IMR-90 (cell line): ENCODE results near the gene RPTOR. TPM values are rescaled to one million over a fixed set of nuclear protein-coding genes. Genes with fewer than 3 reads are reported as not detected.

Source experiments
- ATAC-seq: fragments of 200-7000 bp; cut with Tn5 transposase; 2 replicates; pipeline ENCODE4 v1.9.1; 2020; ENCODE audit warnings: low read depth, mild to moderate bottlenecking, moderate library complexity
- BruUV-seq: library from RNA; stranded (reverse); fragments of 400-500 nt; replicated peaks from 2 replicates; lab custom pipeline; 2021; lab: Mats Ljungman, UMichigan
- CTCF ChIA-PET: fragments of 300-600 bp; formaldehyde crosslinking; extraction: SDS; loops from one replicate; lab custom pipeline; 2021; ENCODE audit warnings: antibody characterized with exemption; lab: Yijun Ruan, JAX
- POLR2A ChIA-PET: fragments of 300-600 bp; sonication (Branson Sonifier 250); formaldehyde crosslinking; loops from one replicate; lab custom pipeline; 2022; ENCODE audit warnings: antibody characterized with exemption; ENCODE audit not compliant: unreplicated experiment; lab: Charles Lee
- DNase-seq: peaks from one replicate; pipeline ENCODE4 v3.0.0; 2013
- H2AFZ ChIP-seq: replicated peaks from 2 replicates; pipeline ENCODE3; 2013; ENCODE audit warnings: low read length, mild to moderate bottlenecking; ENCODE audit not compliant: poor library complexity
- H2AK5ac ChIP-seq: 2 replicates; pipeline ENCODE4 v1.6.1; 2013; ENCODE audit warnings: low read depth, low read length, inconsistent platforms
- H2AK9ac ChIP-seq: replicated peaks from 2 replicates; pipeline ENCODE3; 2013; ENCODE audit warnings: mild to moderate bottlenecking, low read depth, low read length, moderate library complexity; ENCODE audit not compliant: poor library complexity
- H2BK120ac ChIP-seq: 2 replicates; pipeline ENCODE4 v1.6.1; 2013; ENCODE audit warnings: low read depth, low read length, inconsistent platforms
- H2BK15ac ChIP-seq: 3 replicates; pipeline ENCODE4 v1.6.1; 2013; ENCODE audit warnings: low read depth, low read length, inconsistent platforms
- H2BK20ac ChIP-seq: 2 replicates; pipeline ENCODE4 v1.6.1; 2013; ENCODE audit warnings: low read depth, mild to moderate bottlenecking, inconsistent platforms, low read length, moderate library complexity
- H2BK5ac ChIP-seq: 2 replicates; pipeline ENCODE4 v1.6.1; 2013; ENCODE audit warnings: mild to moderate bottlenecking, low read depth, low read length, inconsistent platforms; ENCODE audit not compliant: poor library complexity, severe bottlenecking
- H3K14ac ChIP-seq: replicated peaks from 2 replicates; pipeline ENCODE4 v1.6.1; 2013; ENCODE audit warnings: low read depth, low read length, inconsistent platforms
- H3K18ac ChIP-seq: 2 replicates; pipeline ENCODE4 v1.6.1; 2013; ENCODE audit warnings: low read depth, low read length, control low read depth
- H3K23ac ChIP-seq: 2 replicates; pipeline ENCODE4 v1.6.1; 2013; ENCODE audit warnings: low read depth, low read length, inconsistent platforms
- H3K27ac ChIP-seq: 2 replicates; pipeline ENCODE4 v1.5.1; 2013; ENCODE audit warnings: mild to moderate bottlenecking, control low read depth, low read length; ENCODE audit not compliant: insufficient read depth
- H3K27me3 ChIP-seq: 2 replicates; pipeline ENCODE4 v1.6.1; 2013; ENCODE audit warnings: low read length; ENCODE audit not compliant: control insufficient read depth, insufficient read depth
- H3K36me3 ChIP-seq: 2 replicates; pipeline ENCODE4 v1.6.1; 2013; ENCODE audit warnings: low read length, mixed read lengths; ENCODE audit not compliant: control insufficient read depth, insufficient read depth
- H3K4ac ChIP-seq: 2 replicates; pipeline ENCODE4 v1.6.1; 2013; ENCODE audit warnings: low read depth, low read length, inconsistent platforms
- H3K4me1 ChIP-seq: 2 replicates; pipeline ENCODE4 v1.6.1; 2013; ENCODE audit warnings: low read length, mixed read lengths; ENCODE audit not compliant: control insufficient read depth, insufficient read depth
- H3K4me2 ChIP-seq: 2 replicates; pipeline ENCODE4 v1.6.1; 2013; ENCODE audit warnings: low read depth, mild to moderate bottlenecking, control low read depth, low read length, moderate library complexity
- H3K4me3 ChIP-seq: 2 replicates; pipeline ENCODE4 v1.5.1; 2013; ENCODE audit warnings: low read depth, mild to moderate bottlenecking, control low read depth, low read length, moderate library complexity; ENCODE audit not compliant: insufficient read depth
- H3K56ac ChIP-seq: 2 replicates; pipeline ENCODE4 v1.6.1; 2013; ENCODE audit warnings: low read length, inconsistent platforms; ENCODE audit not compliant: insufficient read depth; ENCODE audit errors: extremely low read depth
- H3K79me1 ChIP-seq, 2 experiments: 2 replicates each; pipeline ENCODE4 v1.6.1; 2013; ENCODE audit warnings: low read length in 2 of 2, inconsistent platforms in 1 of 2, low read depth in 1 of 2
- H3K9ac ChIP-seq: 2 replicates; pipeline ENCODE4 v1.6.1; 2013; ENCODE audit warnings: low read depth, low read length, control low read depth
- H3K9me1 ChIP-seq: 2 replicates; pipeline ENCODE4 v1.6.1; 2013; ENCODE audit warnings: low read length, inconsistent platforms; ENCODE audit not compliant: insufficient read depth
- H3K9me3 ChIP-seq: 2 replicates; pipeline ENCODE4 v1.6.1; 2013; ENCODE audit warnings: low read length; ENCODE audit not compliant: control insufficient read depth, insufficient read depth
- H4K20me1 ChIP-seq: 2 replicates; pipeline ENCODE4 v1.6.1; 2013; ENCODE audit warnings: low read length, inconsistent platforms; ENCODE audit not compliant: insufficient read depth
- H4K5ac ChIP-seq: 2 replicates; pipeline ENCODE4 v1.6.1; 2013; ENCODE audit warnings: mild to moderate bottlenecking, low read depth, low read length, control low read depth
- H4K8ac ChIP-seq, 2 experiments: 2 replicates each; pipeline ENCODE4 v1.6.1; 2013; ENCODE audit warnings: low read depth in 2 of 2, low read length in 2 of 2, control low read depth in 1 of 2, inconsistent platforms in 1 of 2
- H4K91ac ChIP-seq: 2 replicates; pipeline ENCODE4 v1.6.1; 2013; ENCODE audit warnings: low read depth, low read length, inconsistent platforms; ENCODE audit not compliant: insufficient read depth
- BHLHE40 ChIP-seq: fragments of 150-350 bp; IDR thresholded peaks from 2 replicates; pipeline ENCODE4 v1.6.1; 2016; ENCODE audit warnings: mild to moderate bottlenecking, low read depth, low read length
- CEBPB ChIP-seq: IDR thresholded peaks from 2 replicates; pipeline ENCODE4 v1.6.1; 2012; ENCODE audit warnings: low read depth, low read length, improper control_type of control experiment
- MXI1 ChIP-seq: IDR thresholded peaks from 2 replicates; pipeline ENCODE4 v1.6.1; 2012; ENCODE audit warnings: low read depth, mild to moderate bottlenecking, low read length, moderate library complexity, borderline replicate concordance
- POLR2A ChIP-seq: IDR thresholded peaks from 2 replicates; pipeline ENCODE4 v1.6.1; 2012; ENCODE audit warnings: mild to moderate bottlenecking, low read depth, low read length
- RAD21 ChIP-seq: IDR thresholded peaks from 2 replicates; pipeline ENCODE4 v1.6.1; 2012; ENCODE audit warnings: low read length, improper control_type of control experiment
- RFX5 ChIP-seq: IDR thresholded peaks from 2 replicates; pipeline ENCODE4 v1.8.0; 2012; ENCODE audit warnings: low read depth, mild to moderate bottlenecking, low read length, moderate library complexity
- SMC3 ChIP-seq: fragments of 150-350 bp; IDR thresholded peaks from 2 replicates; pipeline ENCODE4 v1.6.1; 2016; ENCODE audit warnings: low read depth, mild to moderate bottlenecking, antibody characterized with exemption, low read length, moderate library complexity
- WGBS, 2 experiments: methylation state at CpG; one replicate each; pipeline versions ENCODE4 v1.1.5 to v1.1.7; 2013; ENCODE audit warnings: missing lambda C conversion rate in 2 of 2; ENCODE audit not compliant: insufficient read length in 1 of 2; ENCODE audit errors: extremely low coverage in 2 of 2; 5-methylcytosine and 5-hydroxymethylcytosine counted together
- dilution Hi-C: fragments of 300-500 bp; cut with HindIII; formaldehyde crosslinking; loops from one replicate; pipeline ENCODE4 v1.14.3; 2018; ENCODE audit warnings: low sequenced_read_pairs; ENCODE audit not compliant: unreplicated experiment
- in situ Hi-C: fragments of 300-500 bp; cut with MboI; formaldehyde crosslinking; loops from 3 replicates; pipeline ENCODE4 v1.14.3; 2019; ENCODE audit warnings: low sequenced_read_pairs, inconsistent platforms, mixed read lengths
- intact Hi-C: fragments of 100-400 bp; cut with micrococcal nuclease; formaldehyde crosslinking; loops from 2 replicates; pipeline ENCODE4 v1.10.0; 2022
- polyA plus RNA-seq, 3 experiments: library from polyadenylated mRNA; depleted of rRNA; stranded (reverse); fragments of >200 nt; gene quantifications; 2 replicates each; pipeline ENCODE4 v1.2.3, GENCODE V29; 2012; ENCODE audit warnings: low replicate concordance in 1 of 3
- total RNA-seq: library from RNA; depleted of rRNA; stranded (reverse); fragments of >200 nt; gene quantifications from 2 replicates; pipeline ENCODE4 v1.2.3, GENCODE V29; 2012
- TF ChIP-seq, protein P1 (sequence below): fragments of 150-350 bp; IDR thresholded peaks from 2 replicates; pipeline ENCODE4 v1.6.1; 2017; ENCODE audit warnings: mild to moderate bottlenecking, antibody characterized with exemption, low read length, low read depth
- TF ChIP-seq, protein P2 (sequence below): fragments of 150-350 bp; IDR thresholded peaks from 2 replicates; pipeline ENCODE4 v1.6.1; 2016; ENCODE audit warnings: low read depth, mild to moderate bottlenecking, low read length, moderate library complexity, borderline replicate concordance

RPTOR gene
- total and polyA plus RNA-seq, 2 of the 4 experiments (the other 2 are of a cell fraction): 10.8 to 14.7 TPM

DNA sequence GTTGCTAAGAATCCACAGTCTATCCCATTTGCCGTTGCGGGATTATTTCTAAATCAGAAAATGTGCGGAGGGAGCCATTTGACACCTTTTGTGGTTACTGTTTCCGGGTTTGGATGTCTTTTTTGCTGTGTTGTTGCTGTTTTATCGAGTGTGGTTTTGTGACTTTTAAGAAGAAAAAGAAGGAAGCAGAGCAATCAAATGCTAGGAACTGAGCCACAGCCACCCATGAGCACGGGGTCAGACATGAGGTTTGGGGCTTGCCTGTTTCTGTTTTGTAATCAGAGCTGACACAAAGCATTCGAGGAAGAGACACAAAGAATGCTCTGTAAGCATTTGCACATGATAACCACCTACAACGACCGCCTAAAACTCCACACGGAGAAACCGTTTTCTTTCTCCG is 393.9 kb downstream of the RPTOR start:
- peaks cover 11% of the 10 kb centered on the region for H3K4me1 ChIP-seq
- no peak overlapping the region for H2BK5ac ChIP-seq
- no peak for TF ChIP-seq RAD21
- no peak for TF ChIP-seq MXI1
- TF ChIP-seq POLR2A: no peak
- no peak for TF ChIP-seq SMC3
- no peak for TF ChIP-seq CEBPB
- TF ChIP-seq, protein P1, sequence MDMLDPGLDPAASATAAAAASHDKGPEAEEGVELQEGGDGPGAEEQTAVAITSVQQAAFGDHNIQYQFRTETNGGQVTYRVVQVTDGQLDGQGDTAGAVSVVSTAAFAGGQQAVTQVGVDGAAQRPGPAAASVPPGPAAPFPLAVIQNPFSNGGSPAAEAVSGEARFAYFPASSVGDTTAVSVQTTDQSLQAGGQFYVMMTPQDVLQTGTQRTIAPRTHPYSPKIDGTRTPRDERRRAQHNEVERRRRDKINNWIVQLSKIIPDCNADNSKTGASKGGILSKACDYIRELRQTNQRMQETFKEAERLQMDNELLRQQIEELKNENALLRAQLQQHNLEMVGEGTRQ: no peak
- TF ChIP-seq, protein P2, sequence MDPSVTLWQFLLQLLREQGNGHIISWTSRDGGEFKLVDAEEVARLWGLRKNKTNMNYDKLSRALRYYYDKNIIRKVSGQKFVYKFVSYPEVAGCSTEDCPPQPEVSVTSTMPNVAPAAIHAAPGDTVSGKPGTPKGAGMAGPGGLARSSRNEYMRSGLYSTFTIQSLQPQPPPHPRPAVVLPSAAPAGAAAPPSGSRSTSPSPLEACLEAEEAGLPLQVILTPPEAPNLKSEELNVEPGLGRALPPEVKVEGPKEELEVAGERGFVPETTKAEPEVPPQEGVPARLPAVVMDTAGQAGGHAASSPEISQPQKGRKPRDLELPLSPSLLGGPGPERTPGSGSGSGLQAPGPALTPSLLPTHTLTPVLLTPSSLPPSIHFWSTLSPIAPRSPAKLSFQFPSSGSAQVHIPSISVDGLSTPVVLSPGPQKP: no peak
- TF ChIP-seq RFX5: no peak
- no peak for TF ChIP-seq BHLHE40
- peaks cover 2% of the 10 kb centered on the region; the same call in 1 of the 2 replicates for H3K36me3 ChIP-seq
- H3K9ac ChIP-seq: no peak overlapping the region
- H2AK9ac ChIP-seq: no peak overlapping the region
- no peaks in the 10 kb centered on the region for H3K27me3 ChIP-seq
- no peak overlapping the region for H2BK120ac ChIP-seq
- ChIA-PET CTCF (no interaction called here), POLR2A (no interaction called here)
- H3K56ac ChIP-seq: no peak overlapping the region
- no peaks in the 10 kb centered on the region; a peak in 1 of 4 replicates for H3K79me1 ChIP-seq
- no peaks in the 10 kb centered on the region for H4K20me1 ChIP-seq
- no peak overlapping the region for H3K23ac ChIP-seq
- no peak overlapping the region for H3K4ac ChIP-seq
- no peak overlapping the region for H2BK15ac ChIP-seq
- no peak overlapping the region for H2BK20ac ChIP-seq
- H3K4me2 ChIP-seq: no peak overlapping the region
- no peak overlapping the region for H3K18ac ChIP-seq
- dilution Hi-C loops (no loop called here), intact Hi-C loops (no loop called here), in situ Hi-C loops (no loop called here)
- ATAC-seq: no peak
- no peaks in the 10 kb centered on the region for H3K9me3 ChIP-seq
- no peak overlapping the region for H2AFZ ChIP-seq
- H4K5ac ChIP-seq: no peak overlapping the region
- WGBS, 2 experiments: 85% methylated on average over 8 of the region's 12 CpGs; no CpG with 5 or more reads in 1 of the 2 experiments
- no peak overlapping the region for H4K91ac ChIP-seq
- BruUV-seq: no TSS peak
- no peak for DNase-seq
- peaks cover 8% of the 10 kb centered on the region; the same call in 1 of the 2 replicates for H3K9me1 ChIP-seq
- H2AK5ac ChIP-seq: no peak overlapping the region
- H3K27ac ChIP-seq: no peak overlapping the region
- no peak overlapping the region for H3K4me3 ChIP-seq
- no peak overlapping the region for H3K14ac ChIP-seq
- H4K8ac ChIP-seq: no peak overlapping the region
